OCI-LY3 (cell line): ENCODE results near the gene GRID2.

ENCODE experiments used
- EZH2phosphoT487 ChIP-seq: fragments of 200-600 bp; shearing (Covaris generic); IDR thresholded peaks from 2 replicates; pipeline ENCODE4 v1.6.1; 2018; ENCODE audit warnings: antibody characterized with exemption, mixed run types, low read depth
- TF ChIP-seq, protein P1 (sequence below): fragments of 200-600, 300-600 bp; sonication (generic); IDR thresholded peaks from 2 replicates; pipeline ENCODE4 v1.5.1; 2014; ENCODE audit warnings: antibody characterized with exemption, low read length, low read depth

GRCh38 chr4:92265021-92265420 is 38.7 kb upstream of the GRID2 start:
- TF ChIP-seq, protein P1, sequence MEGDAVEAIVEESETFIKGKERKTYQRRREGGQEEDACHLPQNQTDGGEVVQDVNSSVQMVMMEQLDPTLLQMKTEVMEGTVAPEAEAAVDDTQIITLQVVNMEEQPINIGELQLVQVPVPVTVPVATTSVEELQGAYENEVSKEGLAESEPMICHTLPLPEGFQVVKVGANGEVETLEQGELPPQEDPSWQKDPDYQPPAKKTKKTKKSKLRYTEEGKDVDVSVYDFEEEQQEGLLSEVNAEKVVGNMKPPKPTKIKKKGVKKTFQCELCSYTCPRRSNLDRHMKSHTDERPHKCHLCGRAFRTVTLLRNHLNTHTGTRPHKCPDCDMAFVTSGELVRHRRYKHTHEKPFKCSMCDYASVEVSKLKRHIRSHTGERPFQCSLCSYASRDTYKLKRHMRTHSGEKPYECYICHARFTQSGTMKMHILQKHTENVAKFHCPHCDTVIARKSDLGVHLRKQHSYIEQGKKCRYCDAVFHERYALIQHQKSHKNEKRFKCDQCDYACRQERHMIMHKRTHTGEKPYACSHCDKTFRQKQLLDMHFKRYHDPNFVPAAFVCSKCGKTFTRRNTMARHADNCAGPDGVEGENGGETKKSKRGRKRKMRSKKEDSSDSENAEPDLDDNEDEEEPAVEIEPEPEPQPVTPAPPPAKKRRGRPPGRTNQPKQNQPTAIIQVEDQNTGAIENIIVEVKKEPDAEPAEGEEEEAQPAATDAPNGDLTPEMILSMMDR = no peak
- no peak for TF ChIP-seq EZH2phosphoT487
